Pancreas (tissue), 10 donors: ENCODE results near the gene COL19A1. TPM values are rescaled to one million over a fixed set of nuclear protein-coding genes. Genes with fewer than 3 reads are reported as not detected.

Experiments
- ATAC-seq, 4 donors: fragments of 200-7000 bp; cut with Tn5 transposase; one replicate each; pipeline versions ENCODE4 v1.8.0 to v1.9.1; 2020; ENCODE audit warnings: mild to moderate bottlenecking in 4 of 4, moderate library complexity in 4 of 4
- DNase-seq, 6 donors: peaks; one replicate each; pipeline ENCODE4 v3.0.0-alpha.2; 2020
- FAIRE-seq: peaks from 2 replicates; lab custom pipeline; 2012; peaks lifted over from hg19 to GRCh38; lab: Jason Lieb, UNC
- H3K27ac ChIP-seq, 4 donors: fragments of 200-600 bp; sonication (generic); 1 replicate in 3 of 4; 2 replicates in 1 of 4; pipeline versions ENCODE4 v1.5.0 to v1.8.0; 2020
- H3K27me3 ChIP-seq, 4 donors: fragments of 200-600 bp; one replicate each; pipeline ENCODE4 v1.8.0; 2021
- H3K36me3 ChIP-seq, 3 donors: fragments of 200-600 bp; sonication (generic) in 1 of 3; one replicate each; pipeline versions ENCODE4 v1.5.0 to v1.8.0; 2020 to 2021
- H3K4me1 ChIP-seq, 3 donors: fragments of 200-600 bp; one replicate each; pipeline ENCODE4 v1.8.0; 2021
- H3K4me3 ChIP-seq, 4 donors: fragments of 200-600 bp; sonication (generic) in 2 of 4; one replicate each; pipeline versions ENCODE4 v1.5.0 to v1.8.0; 2020 to 2021
- H3K9me3 ChIP-seq, 4 donors: fragments of 200-600 bp; one replicate each; pipeline ENCODE4 v1.8.0; 2021
- WGBS, 2 donors: extraction: QIAGEN DNeasy Blood & Tissue Kit; methylation state at CpG; one replicate each; pipeline ENCODE4 v1.1.7; 2013; 5-methylcytosine and 5-hydroxymethylcytosine counted together
- intact Hi-C, 3 donors: fragments of 100-400 bp; cut with DNase I; formaldehyde crosslinking; loops; one replicate each; pipeline versions ENCODE4 v1.11.1 to v1.14.2; 2022
- polyA plus RNA-seq, 2 donors: library from polyadenylated mRNA; stranded (reverse); fragments of 200-250 nt; gene quantifications; one replicate each; pipeline ENCODE4 v1.2.3, GENCODE V29; 2013
- total RNA-seq, 6 donors: library from RNA; stranded (reverse); fragmentation: NEBNext Ultra II Directional in 4 of 6; extraction: Animal tissue kit (Norgen Biotek cat#: 25700) in 4 of 6; gene quantifications; one replicate each; pipeline versions ENCODE4 v1.2.1 to v1.2.4, GENCODE V29; 2021 to 2023
- TF ChIP-seq, protein P1 (sequence below), 4 donors: fragments of 200-600 bp; sonication (generic) in 3 of 4; IDR thresholded peaks; one replicate each; pipeline versions ENCODE4 v1.5.0 to v1.8.0; 2021; ENCODE audit warnings: antibody characterized with exemption in 4 of 4
- donor health status: healthy with polysubstance abuse.
- donor health status: DM: no; HTN: no; CAD: no; lungs with moderate emphysema.
- donor health status: DM: no; HTN: no; CAD: no.
- donor health status: control.
- donor health status: control.
- donor health status: Bipolar disorder and iron deficiency.
- donor health status: DM: yes; HTN: yes; CAD: no.
- donor health status: DM: no; HTN: no; CAD: no.
- donor health status: DM: no; HTN: no; CAD: no.
- donor health status: DM: yes; HTN: yes; CAD: no.

The COL19A1 gene
- total and polyA plus RNA-seq, 8 donors, result 0.04 to 0.86 (median 0.37) TPM

DNA sequence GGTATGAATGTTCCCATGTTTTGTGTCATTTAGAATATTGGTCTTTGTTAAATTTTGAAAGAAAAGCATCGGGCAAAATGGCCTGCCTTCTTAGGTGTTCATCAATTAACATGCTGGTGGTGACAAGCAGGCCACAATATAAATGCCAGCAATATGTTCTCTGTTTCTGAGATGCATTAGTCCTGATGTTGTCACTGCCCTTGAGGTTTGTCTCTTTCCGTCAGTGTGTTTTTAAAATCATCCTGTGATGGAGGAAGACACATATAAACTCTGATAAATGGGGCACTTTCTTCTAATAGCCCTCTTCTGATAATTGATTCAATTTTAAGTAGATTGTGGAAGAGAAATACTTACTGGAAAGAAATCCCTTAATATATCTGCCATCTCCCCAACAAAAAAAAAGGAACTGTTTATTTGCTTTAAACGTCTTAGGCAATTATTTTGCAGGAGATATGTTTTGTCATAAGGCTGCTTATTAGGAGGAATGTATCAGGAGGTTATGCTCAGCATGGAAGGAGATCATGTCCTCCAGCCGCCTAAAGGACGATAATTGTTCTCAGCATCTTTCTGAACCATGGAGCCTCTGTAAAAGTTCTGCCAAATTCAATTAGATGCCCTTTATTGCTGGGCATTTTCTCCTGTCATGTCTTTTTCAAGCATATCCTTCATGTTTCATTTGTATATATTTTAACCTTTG is 302.5 kb downstream of the COL19A1 start:
- whole genome bisulfite sequencing, 2 donors, result 86% methylated on average over 5 of the region's 5 CpGs
- Histone ChIP-seq H3K27ac (no peak overlapping the region), H3K9me3 (no peaks in the 10 kb centered on the region), H3K36me3 (no peaks in the 10 kb centered on the region), H3K4me3 (no peak overlapping the region), H3K27me3 (no peaks in the 10 kb centered on the region), H3K4me1 (peaks cover 0 to 22% (median 20%) of the 10 kb centered on the region in 3 donors)
- ATAC-seq, result no peak
- TF ChIP-seq, protein P1, sequence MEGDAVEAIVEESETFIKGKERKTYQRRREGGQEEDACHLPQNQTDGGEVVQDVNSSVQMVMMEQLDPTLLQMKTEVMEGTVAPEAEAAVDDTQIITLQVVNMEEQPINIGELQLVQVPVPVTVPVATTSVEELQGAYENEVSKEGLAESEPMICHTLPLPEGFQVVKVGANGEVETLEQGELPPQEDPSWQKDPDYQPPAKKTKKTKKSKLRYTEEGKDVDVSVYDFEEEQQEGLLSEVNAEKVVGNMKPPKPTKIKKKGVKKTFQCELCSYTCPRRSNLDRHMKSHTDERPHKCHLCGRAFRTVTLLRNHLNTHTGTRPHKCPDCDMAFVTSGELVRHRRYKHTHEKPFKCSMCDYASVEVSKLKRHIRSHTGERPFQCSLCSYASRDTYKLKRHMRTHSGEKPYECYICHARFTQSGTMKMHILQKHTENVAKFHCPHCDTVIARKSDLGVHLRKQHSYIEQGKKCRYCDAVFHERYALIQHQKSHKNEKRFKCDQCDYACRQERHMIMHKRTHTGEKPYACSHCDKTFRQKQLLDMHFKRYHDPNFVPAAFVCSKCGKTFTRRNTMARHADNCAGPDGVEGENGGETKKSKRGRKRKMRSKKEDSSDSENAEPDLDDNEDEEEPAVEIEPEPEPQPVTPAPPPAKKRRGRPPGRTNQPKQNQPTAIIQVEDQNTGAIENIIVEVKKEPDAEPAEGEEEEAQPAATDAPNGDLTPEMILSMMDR (IDR thresholded peaks at IDR 0.05), result no peak
- DNase-seq, result no peak
- intact Hi-C loops, result no loop called here
- FAIRE-seq, result no peak

DNA sequence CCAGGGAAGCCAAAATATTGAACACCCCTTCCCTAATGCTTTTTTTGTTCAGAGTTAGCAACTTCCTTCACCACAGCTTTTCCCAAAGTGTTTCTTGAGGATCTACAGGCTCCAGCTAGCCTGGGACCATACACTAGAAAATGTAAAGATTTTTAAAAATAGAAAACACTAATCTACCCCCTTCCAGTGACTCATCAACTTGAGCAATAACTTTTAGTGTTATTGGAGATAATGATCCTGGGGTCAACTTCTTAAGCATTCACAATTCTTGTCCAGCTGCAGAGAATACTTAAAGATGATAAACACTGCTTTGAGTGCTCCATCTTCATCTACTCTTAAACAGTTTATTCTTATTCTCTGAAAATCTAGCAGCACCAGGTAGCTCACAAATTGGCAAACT is 304.9 kb downstream of the COL19A1 start:
- H3K36me3 ChIP-seq, result no peaks in the 10 kb centered on the region
- no peak overlapping the region for H3K27ac ChIP-seq
- no peak for DNase-seq
- H3K27me3 ChIP-seq, result no peaks in the 10 kb centered on the region
- no peaks in the 10 kb centered on the region for H3K4me1 ChIP-seq
- no peak overlapping the region for H3K4me3 ChIP-seq
- FAIRE-seq, result no peak
- H3K9me3 ChIP-seq, result no peaks in the 10 kb centered on the region
- no peak for ATAC-seq
- intact Hi-C loops, result no loop called here
- TF ChIP-seq, protein P1 (IDR thresholded peaks at IDR 0.05), result no peak

DNA sequence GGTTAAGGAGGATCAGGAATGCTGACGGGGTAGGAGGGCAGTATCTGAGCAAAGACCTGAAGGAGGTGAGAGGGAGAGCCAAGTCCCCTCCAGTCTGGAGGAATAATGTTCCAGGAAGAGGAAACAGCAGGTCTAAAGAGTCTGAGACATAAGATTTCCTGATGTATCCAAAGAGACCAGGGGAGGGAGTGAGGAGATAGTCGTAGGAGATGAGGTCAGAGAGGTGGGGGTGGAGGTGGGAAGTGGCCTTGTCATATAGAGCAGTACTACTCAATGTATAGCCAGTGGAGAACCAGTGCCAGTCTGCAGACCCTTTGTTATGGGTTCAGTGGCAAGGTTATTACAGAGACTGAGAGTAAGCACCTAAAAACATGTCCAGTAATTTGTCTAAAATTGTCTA is 305.9 kb downstream of the COL19A1 start:
- no peak overlapping the region for H3K4me3 ChIP-seq
- intact Hi-C loops, result no loop called here
- H3K27ac ChIP-seq, result no peak overlapping the region
- H3K27me3 ChIP-seq, result no peaks in the 10 kb centered on the region
- no peaks in the 10 kb centered on the region for H3K36me3 ChIP-seq
- TF ChIP-seq, protein P1 (IDR thresholded peaks at IDR 0.05), result no peak
- H3K4me1 ChIP-seq, result no peaks in the 10 kb centered on the region
- DNase-seq, result no peak
- 66 to 74% methylated on average over 2 of the region's 2 CpGs for WGBS, 2 donors
- ATAC-seq, result no peak
- FAIRE-seq, result no peak
- H3K9me3 ChIP-seq, result no peaks in the 10 kb centered on the region

DNA sequence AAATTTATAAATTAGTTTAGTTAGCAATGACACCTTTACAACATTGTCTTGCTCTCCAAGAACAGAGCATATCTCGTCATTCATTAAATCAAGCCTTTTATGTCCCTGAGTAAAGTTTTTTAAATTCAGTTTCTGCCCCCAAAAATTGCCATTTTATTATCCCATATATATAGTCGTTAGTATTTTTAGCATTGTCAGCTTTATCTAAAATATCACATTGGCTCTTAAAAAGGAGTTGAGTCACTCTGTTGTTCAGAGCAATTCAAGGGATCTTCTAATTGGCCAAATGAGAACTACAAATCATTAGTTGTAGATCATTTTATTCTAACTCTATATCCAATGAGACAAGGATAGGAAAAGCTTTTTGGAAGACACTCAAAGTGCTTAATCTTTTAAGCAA is 309.4 kb downstream of the COL19A1 start:
- no peak for FAIRE-seq
- TF ChIP-seq, protein P1 (IDR thresholded peaks at IDR 0.05), result no peak
- WGBS, 2 donors, result 73 to 77% methylated on average over 2 of the region's 2 CpGs

DNA sequence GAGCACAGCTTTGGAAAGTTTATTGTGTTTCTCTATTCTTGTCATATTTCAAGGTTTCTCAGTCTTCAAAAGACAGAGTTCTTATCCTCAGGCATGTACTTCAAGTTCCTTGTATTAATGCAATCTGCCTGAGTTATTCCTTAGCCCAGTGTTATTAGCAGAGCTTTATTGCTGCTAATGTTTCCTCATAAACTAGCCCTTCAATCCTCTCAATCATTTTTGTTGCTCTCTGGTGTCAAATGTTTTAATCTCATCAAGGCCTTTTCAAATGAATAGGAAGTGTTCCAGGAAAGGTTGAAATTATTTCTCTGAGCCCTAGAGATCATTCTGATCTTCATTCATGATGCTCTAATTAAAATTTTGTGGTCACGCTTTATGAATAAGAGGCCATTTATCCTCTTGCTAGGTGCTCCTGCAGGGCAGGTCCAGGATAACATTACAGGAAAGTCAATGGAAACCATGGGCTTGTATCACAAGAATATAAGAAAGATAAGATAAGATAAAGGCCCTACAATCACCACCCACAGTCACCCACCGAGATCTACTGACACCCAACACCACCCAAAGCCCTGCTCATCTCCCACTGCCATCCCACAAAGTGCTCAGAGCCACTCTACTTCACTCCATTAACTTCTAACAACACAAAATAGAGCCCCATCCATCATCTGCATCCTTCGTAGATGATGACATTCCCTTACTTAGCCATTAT is 310.6 kb downstream of the COL19A1 start:
- TF ChIP-seq, protein P1 (IDR thresholded peaks at IDR 0.05), result no peak
- ATAC-seq, result no peak
- 71 to 77% methylated on average over 3 of the region's 3 CpGs for WGBS, 2 donors
- Histone ChIP-seq H3K4me1 (no peaks in the 10 kb centered on the region), H3K27ac (no peak overlapping the region), H3K27me3 (no peaks in the 10 kb centered on the region), H3K36me3 (no peaks in the 10 kb centered on the region), H3K4me3 (no peak overlapping the region), H3K9me3 (no peaks in the 10 kb centered on the region)
- no peak for FAIRE-seq
- intact Hi-C loops, result no loop called here
- no peak for DNase-seq

More for the DNA sequence above, 309.4 kb downstream of the COL19A1 start:
- ATAC-seq, result no peak
- no peak overlapping the region for H3K27ac ChIP-seq
- no peak overlapping the region for H3K4me3 ChIP-seq
- no peaks in the 10 kb centered on the region for H3K9me3 ChIP-seq
- intact Hi-C loops, result no loop called here
- H3K36me3 ChIP-seq, result no peaks in the 10 kb centered on the region
- H3K4me1 ChIP-seq, result no peaks in the 10 kb centered on the region
- no peaks in the 10 kb centered on the region for H3K27me3 ChIP-seq
- no peak for DNase-seq
